Measurements from ENCODE around the gene PNLDC1.

- TF ChIP-seq CTCF (IDR thresholded peaks at IDR 0.05 in 4 of 5, conservative IDR thresholded peaks at IDR 0.05 in 1 of 5), result no peak
- no peak for TF ChIP-seq POLR2A (IDR thresholded peaks at IDR 0.05)
Measured at GRCh38 chr6:159837511-159837910, 37.4 kb downstream of the PNLDC1 start.
